HG03066 (cell line): ENCODE results near the gene CYP11A1.
A peak's percentile ranks its signal among the peaks of the same experiment; 100 is the strongest.
"Not testable (repeated sequence)": the region's sequence is repeated elsewhere in the genome, so short reads cannot be mapped to it uniquely, and the experiment has no call there.

Experiments
- ATAC-seq: cut with Tn5 transposase; IDR thresholded peaks from one replicate; pipeline ENCODE4 v1.9.1; 2021; ENCODE audit warnings: low read depth; ENCODE audit not compliant: unreplicated experiment

CYP11A1 gene

DNA sequence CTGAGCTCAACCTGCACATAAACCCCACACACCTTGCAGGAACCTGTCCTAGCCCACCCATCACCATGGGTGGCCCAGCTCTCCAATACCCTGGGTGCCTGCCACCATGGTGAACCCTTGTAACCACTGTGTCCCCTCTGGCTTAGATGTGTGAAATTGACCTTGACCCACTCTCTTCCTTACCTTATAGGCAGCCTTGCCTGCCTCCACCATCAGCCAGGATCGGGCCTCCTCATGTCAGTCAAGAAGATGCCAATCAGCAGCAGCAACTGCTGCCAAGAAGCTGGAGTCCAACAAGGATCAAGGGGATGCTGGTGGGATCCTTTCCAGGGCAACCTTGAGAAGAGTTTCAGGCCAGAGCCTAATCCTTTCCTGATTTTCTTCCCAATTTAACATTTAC, 8.8 kb upstream of the CYP11A1 start:
- no peak for ATAC-seq

DNA sequence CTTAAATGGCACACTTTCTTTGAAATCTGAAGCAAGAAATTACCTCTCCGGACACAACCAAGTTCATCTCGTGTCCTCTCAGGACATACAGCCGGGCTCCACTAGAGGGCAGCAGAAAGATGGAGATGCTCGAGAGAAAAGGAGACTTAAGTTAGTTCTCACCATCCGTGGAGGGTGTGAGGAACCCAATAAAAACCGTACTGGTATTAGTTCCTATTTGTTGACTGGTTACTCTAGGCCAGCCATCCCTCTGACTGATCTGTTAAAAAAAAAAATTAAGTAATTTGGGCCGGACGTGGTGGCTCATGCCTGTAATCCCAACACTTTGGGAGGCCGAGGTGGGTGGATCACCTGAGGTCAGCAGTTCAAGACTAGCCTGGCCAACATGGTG, 7.9 kb upstream of the CYP11A1 start:
- ATAC-seq = no peak

DNA sequence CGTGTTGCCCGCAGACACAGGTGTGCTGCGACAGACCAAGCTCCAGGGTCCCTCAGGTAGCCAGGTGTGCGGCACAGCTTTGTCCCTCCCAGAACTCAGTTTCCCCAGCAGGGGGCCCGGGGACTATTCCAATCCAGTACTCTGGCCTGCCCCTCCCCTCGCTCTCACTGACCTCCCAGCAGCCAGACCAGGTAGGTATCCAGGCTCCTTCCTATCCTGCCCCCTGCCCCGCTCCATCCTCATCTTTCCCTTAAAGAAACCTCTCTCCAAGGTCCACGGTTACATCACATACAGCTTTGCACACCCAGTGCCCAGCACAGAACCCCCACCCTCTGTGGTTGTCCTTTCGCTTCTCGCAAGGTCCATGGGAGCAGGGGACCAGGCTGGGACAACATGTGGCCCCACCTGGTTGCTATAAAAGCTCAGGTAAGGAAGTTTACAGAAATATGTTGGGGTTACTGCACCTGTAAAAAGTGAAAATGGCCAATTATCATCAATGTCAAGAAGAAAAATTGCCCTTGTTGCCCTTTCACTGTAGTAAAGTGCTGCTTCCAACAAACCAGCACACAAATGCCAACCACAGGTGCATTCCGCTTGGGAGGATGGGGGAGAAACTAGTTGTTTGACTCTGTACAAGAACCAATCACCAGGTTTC, 7.3 kb upstream of the CYP11A1 start:
- no peak for ATAC-seq

DNA sequence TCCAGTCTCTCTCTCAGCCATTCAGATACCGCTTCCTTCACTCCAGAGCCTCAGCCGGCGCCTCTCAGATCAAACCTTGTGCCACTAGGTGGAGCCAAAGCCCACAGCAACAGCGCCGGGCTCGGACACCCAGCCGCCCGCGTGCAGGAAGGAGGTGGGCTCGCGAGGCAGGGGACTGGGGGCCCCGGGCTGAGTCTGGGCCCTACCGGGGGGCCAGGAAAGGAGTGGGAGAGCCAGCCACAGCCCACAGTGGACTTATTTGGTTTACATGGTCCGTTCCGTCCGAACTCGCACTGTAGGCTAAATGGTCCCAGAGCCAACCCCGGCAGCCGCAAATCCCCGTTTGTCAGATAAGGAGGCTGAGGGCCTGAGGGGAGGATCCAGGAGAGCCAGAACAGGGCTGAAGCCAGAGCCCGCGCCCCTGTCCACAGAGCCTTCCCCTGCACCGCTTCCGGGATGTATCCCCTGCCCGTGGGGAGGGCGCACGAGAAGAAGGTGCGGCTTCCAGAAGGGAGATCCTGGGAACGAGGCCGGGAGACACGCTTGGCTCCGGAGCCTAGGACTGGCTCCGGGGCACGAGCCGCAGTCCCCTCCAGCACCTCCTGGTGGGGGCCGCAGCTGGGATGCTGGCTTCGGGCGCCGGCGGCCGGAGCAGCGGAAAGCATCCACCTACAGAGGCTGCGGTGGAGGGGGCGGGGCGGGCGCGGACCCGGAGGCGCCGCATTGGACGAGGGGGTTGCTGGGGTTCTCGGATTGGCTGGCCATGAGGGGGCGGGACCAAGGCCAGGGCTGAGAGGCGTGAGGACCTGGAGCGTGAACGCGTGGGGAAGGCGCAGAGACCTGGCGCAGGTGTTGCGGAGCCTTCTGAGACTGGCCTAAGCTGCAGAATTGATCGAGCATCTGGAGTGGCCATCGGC, 6.5 kb upstream of the CYP11A1 start:
- ATAC-seq = peak; percentile 76

- no peak for ATAC-seq
Observed at GRCh38 chr15:74373056-74373650, 5.7 kb upstream of the CYP11A1 start.

GRCh38 chr15:74370471-74370870, 3.0 kb upstream of the CYP11A1 start:
- ATAC-seq = no peak

DNA sequence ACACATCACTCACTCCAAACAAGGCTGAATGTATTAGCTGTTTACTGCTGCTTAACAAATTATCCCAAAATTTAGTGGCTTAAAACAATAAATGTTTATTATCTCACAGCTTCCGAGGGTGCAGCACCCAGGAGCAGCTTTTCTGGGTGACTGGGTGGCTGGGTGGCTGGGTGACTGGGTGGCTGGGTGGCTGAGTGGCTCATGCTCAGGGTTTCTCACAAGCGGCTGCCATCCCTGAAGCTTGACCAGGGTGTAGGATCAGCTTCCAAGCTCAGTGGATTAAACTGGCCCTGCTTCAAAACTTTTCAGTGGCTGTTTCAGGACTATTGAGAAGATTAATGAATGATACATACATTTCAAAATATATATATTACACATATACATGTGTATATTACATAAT, 2.3 kb upstream of the CYP11A1 start:
- ATAC-seq = no peak

DNA sequence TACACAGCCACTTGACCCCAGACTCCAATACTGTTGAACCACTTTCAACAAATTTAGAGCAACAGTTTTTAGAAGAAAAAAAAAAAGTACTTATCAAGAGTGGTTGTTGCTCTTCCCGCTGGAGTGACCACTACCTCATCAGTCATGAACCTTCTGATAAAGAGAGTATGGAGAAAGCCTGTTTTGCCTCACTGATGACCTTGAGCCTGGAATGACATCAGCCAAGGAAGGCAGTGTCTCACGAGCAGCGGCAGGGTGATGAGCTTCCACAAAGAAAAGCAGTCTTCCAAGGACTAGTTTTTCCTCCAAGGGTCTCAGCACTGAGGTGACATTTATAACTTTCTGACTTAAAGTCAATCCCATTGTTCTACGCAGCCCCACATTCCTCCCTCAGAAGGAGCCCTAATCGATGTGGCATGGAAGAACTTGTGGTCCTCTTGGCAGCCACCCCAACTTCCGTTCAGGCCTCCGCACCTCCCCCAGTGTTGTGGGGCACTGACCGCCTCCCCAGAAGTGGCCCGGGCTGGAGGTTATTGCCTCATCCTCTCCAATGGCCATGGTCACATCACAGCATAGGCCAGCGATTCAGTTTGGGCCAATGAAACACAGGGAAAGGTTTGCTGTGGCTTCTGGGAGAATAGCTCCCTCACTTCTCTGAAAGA, 1.8 kb upstream of the CYP11A1 start:
- ATAC-seq = no peak

DNA sequence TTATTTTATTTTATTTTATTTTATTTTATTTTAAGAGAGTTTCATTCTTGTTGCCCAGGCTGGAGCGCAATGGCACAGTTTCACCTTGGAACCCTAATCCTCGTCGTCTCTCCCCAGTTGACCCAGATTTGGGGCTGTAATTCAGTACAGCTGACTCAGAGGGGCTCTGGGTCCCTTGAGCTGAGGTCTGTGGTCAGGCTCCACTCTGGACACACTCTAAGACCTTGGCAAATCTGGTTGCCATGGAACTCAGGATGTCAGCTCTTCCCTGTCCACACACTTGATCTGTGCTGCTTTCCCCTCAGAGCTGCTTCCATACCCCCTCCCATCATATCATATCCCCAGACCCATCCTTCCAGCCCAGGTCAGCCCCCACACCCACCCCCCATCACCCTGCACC, 675 bp upstream of the CYP11A1 start:
- no peak for ATAC-seq

- no peak for ATAC-seq
Observed at GRCh38 chr15:74365598-74366445, 1.6 kb downstream of the CYP11A1 start.

GRCh38 chr15:74364936-74365597, 2.4 kb downstream of the CYP11A1 start:
- ATAC-seq = no peak

DNA sequence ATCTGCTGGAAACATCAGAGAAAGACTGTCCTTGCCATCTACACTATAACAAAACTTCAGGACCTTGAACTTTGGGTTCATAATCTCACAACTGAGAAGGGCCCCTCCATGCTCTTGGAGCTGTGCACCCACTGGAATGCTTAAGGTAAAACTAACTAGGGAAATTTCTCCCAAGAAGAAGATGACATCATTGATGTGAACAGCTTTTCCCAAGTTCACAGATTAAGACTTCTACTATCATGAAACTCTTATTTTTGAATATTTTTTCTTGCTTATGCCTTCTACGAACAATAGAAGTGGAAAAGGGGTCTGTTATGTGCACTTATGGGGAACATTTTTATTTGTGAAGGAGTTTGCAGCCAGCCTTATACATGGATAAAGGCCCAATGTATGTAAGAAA, 5.0 kb downstream of the CYP11A1 start:
- no peak for ATAC-seq

DNA sequence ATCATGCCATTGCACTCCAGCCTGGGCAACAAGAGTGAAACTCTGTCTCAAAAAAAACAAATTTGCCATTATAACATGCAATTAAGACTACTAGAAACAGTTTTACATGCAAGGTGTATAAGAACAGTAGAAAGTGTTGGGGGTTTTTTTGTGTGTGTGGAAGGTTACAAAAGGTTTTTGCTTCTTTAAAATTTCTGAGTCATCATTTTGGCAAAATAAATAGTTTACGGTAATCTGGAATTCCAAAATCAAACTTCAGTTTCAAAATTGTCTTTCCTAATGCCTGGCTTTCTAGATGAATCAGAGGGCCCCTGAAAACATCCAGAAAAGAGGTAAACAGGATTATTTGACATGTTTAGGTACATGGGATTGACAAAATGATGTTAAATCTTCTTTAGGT, 6.6 kb downstream of the CYP11A1 start:
- not testable (repeated sequence) for ATAC-seq

- ATAC-seq = not testable (repeated sequence)
Observed at GRCh38 chr15:74359376-74359775, 8.1 kb downstream of the CYP11A1 start.

DNA sequence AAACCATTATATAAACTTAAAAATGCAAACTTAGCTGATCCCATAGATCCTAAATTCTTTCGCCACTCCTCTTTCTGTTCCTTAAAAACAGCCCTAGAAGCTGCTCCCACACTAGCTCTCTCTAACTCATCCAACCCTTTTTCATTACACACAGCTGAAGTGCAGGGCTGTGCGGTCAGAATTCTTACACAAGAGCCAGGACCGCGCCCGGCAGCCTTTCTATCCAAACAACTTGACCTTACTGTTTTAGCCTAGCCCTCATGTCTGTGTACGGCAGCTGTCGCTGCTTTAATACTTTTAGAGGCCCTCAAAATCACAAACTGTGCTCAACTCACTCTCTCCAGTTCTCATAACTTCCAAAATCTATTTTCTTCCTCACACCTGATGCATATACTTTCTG, 9.9 kb downstream of the CYP11A1 start:
- ATAC-seq = not testable (repeated sequence)

DNA sequence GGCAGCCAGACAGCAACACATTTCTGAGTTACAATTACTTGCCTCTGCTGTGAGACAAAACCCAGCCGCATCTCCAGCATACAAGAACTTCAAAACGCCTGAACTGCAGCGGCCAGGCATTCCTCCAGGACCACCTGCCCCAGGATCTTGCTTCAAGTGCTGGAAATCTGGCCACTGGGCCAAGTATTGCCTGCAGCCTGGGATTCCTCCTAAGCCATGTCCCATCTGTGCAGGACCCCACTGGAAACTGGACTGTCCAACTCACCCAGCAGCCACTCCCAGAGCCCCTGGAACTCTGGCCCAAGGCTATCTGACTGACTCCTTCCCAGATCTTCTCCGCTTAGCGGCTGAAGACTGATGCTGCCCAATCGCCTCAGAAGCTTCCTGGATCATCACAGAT, 11.4 kb downstream of the CYP11A1 start:
- ATAC-seq = not testable (repeated sequence)

- ATAC-seq = not testable (repeated sequence)
Observed at GRCh38 chr15:74353992-74354391, 13.5 kb downstream of the CYP11A1 start.

DNA sequence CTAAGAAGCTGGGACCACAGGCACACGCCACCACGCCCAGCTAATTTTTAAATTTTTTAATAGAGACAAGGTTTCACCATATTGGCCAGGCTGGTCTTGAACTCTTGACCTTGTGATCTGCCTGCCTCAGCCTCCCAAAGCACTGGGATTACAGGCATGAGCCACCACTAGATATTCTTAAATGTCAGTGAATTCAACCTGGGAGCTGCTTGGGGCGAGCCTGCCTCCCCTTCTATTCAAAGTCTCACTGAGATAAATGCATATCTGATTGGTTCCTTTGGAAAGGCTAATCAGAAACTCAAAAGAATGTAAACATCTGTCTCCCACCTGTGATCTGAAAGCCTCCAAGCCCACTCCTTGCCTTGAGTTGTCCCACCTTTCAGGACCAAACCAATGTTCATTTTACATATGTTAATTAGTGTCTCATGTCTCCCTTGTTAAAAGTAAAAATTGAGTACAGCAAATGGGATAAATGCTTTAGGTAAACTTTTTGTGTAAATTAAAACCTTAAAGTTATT, 15.0 kb downstream of the CYP11A1 start:
- no peak for ATAC-seq

GRCh38 chr15:74351670-74352069, 15.8 kb downstream of the CYP11A1 start:
- ATAC-seq = no peak
